Caco-2 (cell line): ENCODE results near the gene HNRNPH3. TPM values are rescaled to one million over a fixed set of nuclear protein-coding genes. Genes with fewer than 3 reads are reported as not detected.

Source experiments
- BruUV-seq: library from RNA; stranded (reverse); fragments of 400-500 nt; replicated peaks from 2 replicates; lab custom pipeline; 2021; lab: Mats Ljungman, UMichigan
- CTCF ChIA-PET: fragments of 300-600 bp; sonication (Branson Sonifier 250); formaldehyde crosslinking; loops from one replicate; lab custom pipeline; 2022; ENCODE audit warnings: antibody characterized with exemption; lab: Charles Lee
- POLR2A ChIA-PET: fragments of 300-600 bp; sonication (Branson Sonifier 250); formaldehyde crosslinking; loops from one replicate; lab custom pipeline; 2022; ENCODE audit warnings: antibody characterized with exemption; lab: Charles Lee
- DNase-seq, 2 experiments: peaks; one replicate each; pipeline versions ENCODE4 v3.0.0 to v3.0.0-alpha.2; 2020 to 2022
- H3K27me3 ChIP-seq: replicated peaks from 2 replicates; pipeline ENCODE4 v1.6.0; 2011; ENCODE audit warnings: low read length; ENCODE audit not compliant: control insufficient read depth, insufficient read depth
- H3K36me3 ChIP-seq: 2 replicates; pipeline ENCODE4 v1.5.1; 2011; ENCODE audit warnings: low read length; ENCODE audit not compliant: control insufficient read depth, insufficient read depth
- H3K4me1 ChIP-seq: fragments of 250-450 bp; sonication (Bioruptor Pico); 2 replicates; pipeline ENCODE4 v1.5.1; 2020; ENCODE audit warnings: mild to moderate bottlenecking
- H3K4me3 ChIP-seq: 2 replicates; pipeline ENCODE4 v1.5.1; 2011; ENCODE audit warnings: low read depth, mild to moderate bottlenecking, control low read depth, low read length
- H3K9me3 ChIP-seq: fragments of 250-450 bp; sonication (Bioruptor Pico); 2 replicates; pipeline ENCODE4 v1.5.1; 2020; ENCODE audit warnings: mild to moderate bottlenecking, moderate library complexity
- H3K27ac Mint-ChIP-seq: one replicate; pipeline ENCODE4 v1.8.0; 2022; ENCODE audit warnings: mixed read lengths; ENCODE audit not compliant: unreplicated experiment
- H3K27me3 Mint-ChIP-seq: one replicate; pipeline ENCODE4 v1.8.0; 2022; ENCODE audit warnings: mixed read lengths; ENCODE audit not compliant: insufficient read depth, unreplicated experiment
- H3K36me3 Mint-ChIP-seq: one replicate; pipeline ENCODE4 v1.8.0; 2022; ENCODE audit warnings: mild to moderate bottlenecking, mixed read lengths; ENCODE audit not compliant: insufficient read depth, unreplicated experiment
- H3K4me1 Mint-ChIP-seq: one replicate; pipeline ENCODE4 v1.8.0; 2022; ENCODE audit warnings: low read depth, mixed read lengths; ENCODE audit not compliant: unreplicated experiment
- H3K4me3 Mint-ChIP-seq: one replicate; pipeline ENCODE4 v1.8.0; 2022; ENCODE audit warnings: mild to moderate bottlenecking, moderate library complexity, mixed read lengths; ENCODE audit not compliant: unreplicated experiment
- H3K9me3 Mint-ChIP-seq: one replicate; pipeline ENCODE4 v1.8.0; 2022; ENCODE audit warnings: mixed read lengths; ENCODE audit not compliant: unreplicated experiment
- intact Hi-C: fragments of 100-400 bp; cut with micrococcal nuclease; formaldehyde crosslinking; loops from one replicate; pipeline ENCODE4 v1.10.0; 2022; ENCODE audit not compliant: unreplicated experiment
- total RNA-seq: library from RNA; stranded (reverse); gene quantifications from 2 replicates; pipeline ENCODE4 v1.2.3, GENCODE V29; 2022
- TF ChIP-seq, protein P1 (sequence below), 2 experiments: fragments of 200-600 bp in 1 of 2; IDR thresholded peaks; 1 replicate in 1 of 2; 2 replicates in 1 of 2; pipeline versions ENCODE4 v1.5.1 to v1.8.0; 2011 to 2022; ENCODE audit warnings: antibody characterized with exemption in 1 of 2, control low read depth in 1 of 2, inconsistent platforms in 1 of 2, low read depth in 1 of 2, low read length in 1 of 2, mild to moderate bottlenecking in 1 of 2, moderate library complexity in 1 of 2; ENCODE audit not compliant: insufficient read depth in 1 of 2, severe bottlenecking in 1 of 2, unreplicated experiment in 1 of 2

HNRNPH3 gene
- total RNA-seq, 1 experiment from 2014 or later, result 262 TPM

GRCh38 chr10:68333058-68333395 lies 1.2 kb downstream of the HNRNPH3 start:
- Mint-ChIP-seq H3K9me3 (no peaks in the 10 kb centered on the region), H3K27me3 (no peaks in the 10 kb centered on the region), H3K4me1 (peaks cover 54% of the 10 kb centered on the region), H3K36me3 (peaks cover 78% of the 10 kb centered on the region), H3K27ac (peak overlapping the region; percentile 100), H3K4me3 (peak overlapping the region; percentile 87)
- Histone ChIP-seq H3K9me3 (no peaks in the 10 kb centered on the region), H3K36me3 (no peaks in the 10 kb centered on the region), H3K4me1 (peaks cover 25% of the 10 kb centered on the region), H3K27me3 (no peaks in the 10 kb centered on the region), H3K4me3 (peak overlapping the region; percentile 68)
- intact Hi-C loops, result loop anchor here (10.0 kb wide), 2 partner anchors 448 to 478 kb away; partner anchors contain the start of gene SIRT1
- DNase-seq, result no peak
- TF ChIP-seq, protein P1, sequence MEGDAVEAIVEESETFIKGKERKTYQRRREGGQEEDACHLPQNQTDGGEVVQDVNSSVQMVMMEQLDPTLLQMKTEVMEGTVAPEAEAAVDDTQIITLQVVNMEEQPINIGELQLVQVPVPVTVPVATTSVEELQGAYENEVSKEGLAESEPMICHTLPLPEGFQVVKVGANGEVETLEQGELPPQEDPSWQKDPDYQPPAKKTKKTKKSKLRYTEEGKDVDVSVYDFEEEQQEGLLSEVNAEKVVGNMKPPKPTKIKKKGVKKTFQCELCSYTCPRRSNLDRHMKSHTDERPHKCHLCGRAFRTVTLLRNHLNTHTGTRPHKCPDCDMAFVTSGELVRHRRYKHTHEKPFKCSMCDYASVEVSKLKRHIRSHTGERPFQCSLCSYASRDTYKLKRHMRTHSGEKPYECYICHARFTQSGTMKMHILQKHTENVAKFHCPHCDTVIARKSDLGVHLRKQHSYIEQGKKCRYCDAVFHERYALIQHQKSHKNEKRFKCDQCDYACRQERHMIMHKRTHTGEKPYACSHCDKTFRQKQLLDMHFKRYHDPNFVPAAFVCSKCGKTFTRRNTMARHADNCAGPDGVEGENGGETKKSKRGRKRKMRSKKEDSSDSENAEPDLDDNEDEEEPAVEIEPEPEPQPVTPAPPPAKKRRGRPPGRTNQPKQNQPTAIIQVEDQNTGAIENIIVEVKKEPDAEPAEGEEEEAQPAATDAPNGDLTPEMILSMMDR (IDR thresholded peaks at IDR 0.05; ENCODE audit: insufficient read depth in 1 of 2, low read depth in 1 of 2, low read length in 1 of 2, severe bottlenecking in 1 of 2, unreplicated experiment in 1 of 2), result no peak
- no TSS peak for BruUV-seq
- ChIA-PET POLR2A (interaction anchor here (0.5 to 2.1 kb wide), 7 partner anchors 12 to 468 kb away, joined by 3 to 37 read pairs (median 5); partner anchors contain the start of gene ATOH7), CTCF (interaction anchor here (1.1 to 2.5 kb wide), 4 partner anchors 15 to 120 kb away, joined by 5 to 35 read pairs (median 8); no protein-coding TSS in a partner anchor)

- peaks cover 55% of the 10 kb centered on the region for H3K4me1 Mint-ChIP-seq
- ChIA-PET CTCF (interaction anchor here (1.1 to 2.5 kb wide), 4 partner anchors 15 to 121 kb away, joined by 5 to 35 read pairs (median 8); no protein-coding TSS in a partner anchor), POLR2A (interaction anchor here (0.9 to 2.1 kb wide), 5 partner anchors 11 to 121 kb away, joined by 4 to 37 read pairs (median 5); partner anchors contain the start of gene ATOH7)
- intact Hi-C loops, result loop anchor here (10.0 kb wide), 2 partner anchors 449 to 479 kb away; partner anchors contain the start of gene SIRT1
- H3K27ac Mint-ChIP-seq, result peak overlapping the region; percentile 100
- no peaks in the 10 kb centered on the region for H3K27me3 ChIP-seq
- H3K4me1 ChIP-seq, result peaks cover 25% of the 10 kb centered on the region
- H3K4me3 ChIP-seq, result peak overlapping the region; percentile 68
- no peaks in the 10 kb centered on the region for H3K9me3 Mint-ChIP-seq
- no peak for DNase-seq
- H3K36me3 ChIP-seq, result 0 out of 2 replicates have a peak, but pooled peaks cover 2% of the 10 kb centered on the region
- H3K36me3 Mint-ChIP-seq, result peaks cover 85% of the 10 kb centered on the region
- no peaks in the 10 kb centered on the region for H3K9me3 ChIP-seq
- no peaks in the 10 kb centered on the region for H3K27me3 Mint-ChIP-seq
- TF ChIP-seq, protein P1 (IDR thresholded peaks at IDR 0.05; ENCODE audit: insufficient read depth in 1 of 2, low read depth in 1 of 2, low read length in 1 of 2, severe bottlenecking in 1 of 2, unreplicated experiment in 1 of 2), result no peak
- BruUV-seq, result TSS peak; percentile 30
- peak overlapping the region; percentile 87 for H3K4me3 Mint-ChIP-seq
Measured at GRCh38 chr10:68333440-68334431, 1.9 kb downstream of the HNRNPH3 start.
